Natural killer cell treated with Interleukin-12 subunit alpha and Interleukin-12 subunit beta and Interleukin-15 and Interleukin-18, amount 100 ng/mL, for 72 hours (primary cell): ENCODE data around the gene TMEM45B. TPM values are rescaled to one million over a fixed set of nuclear protein-coding genes. Genes with fewer than 3 reads are reported as not detected.
A peak's percentile ranks its signal among the peaks of the same experiment; 100 is the strongest.
"Not testable (repeated sequence)": the region's sequence is repeated elsewhere in the genome, so short reads cannot be mapped to it uniquely, and the experiment has no call there.

Experiments used
- ATAC-seq, 2 donors: fragments of 150-1000 bp; cut with Tn5 transposase in 1 of 2; sonication (Bioruptor Pico), chemical (Tn5 transposase) in 1 of 2; 2 replicates each; pipeline ENCODE4 v1.10.0; 2021
- DNase-seq: peaks from one replicate; pipeline ENCODE4 v3.0.0; 2022; ENCODE audit warnings: low spot score
- H3K27ac Mint-ChIP-seq, 2 donors: 1 replicate in 1 of 2; 2 replicates in 1 of 2; pipeline ENCODE4 v1.8.0; 2022; ENCODE audit warnings: mixed read lengths in 2 of 2, mild to moderate bottlenecking in 1 of 2, moderate library complexity in 1 of 2
- H3K27me3 Mint-ChIP-seq, 2 donors: 1 replicate in 1 of 2; 2 replicates in 1 of 2; pipeline ENCODE4 v1.8.0; 2022; ENCODE audit warnings: mixed read lengths in 2 of 2
- H3K36me3 Mint-ChIP-seq: one replicate; pipeline ENCODE4 v1.8.0; 2022; ENCODE audit warnings: mixed read lengths
- H3K4me1 Mint-ChIP-seq, 2 donors: 1 replicate in 1 of 2; 2 replicates in 1 of 2; pipeline ENCODE4 v1.8.0; 2022; ENCODE audit warnings: low read depth in 2 of 2, mixed read lengths in 2 of 2, mild to moderate bottlenecking in 1 of 2
- H3K4me3 Mint-ChIP-seq: one replicate; pipeline ENCODE4 v1.8.0; 2022; ENCODE audit warnings: mixed read lengths
- H3K9me3 Mint-ChIP-seq: 2 replicates; pipeline ENCODE4 v1.8.0; 2022; ENCODE audit warnings: mixed read lengths
- total RNA-seq, 2 donors: library from RNA; stranded (reverse); gene quantifications; one replicate each; pipeline ENCODE4 v1.2.3, GENCODE V29; 2022

Gene TMEM45B
- total RNA-seq, 2 donors from 2014 or later: not detected

DNA sequence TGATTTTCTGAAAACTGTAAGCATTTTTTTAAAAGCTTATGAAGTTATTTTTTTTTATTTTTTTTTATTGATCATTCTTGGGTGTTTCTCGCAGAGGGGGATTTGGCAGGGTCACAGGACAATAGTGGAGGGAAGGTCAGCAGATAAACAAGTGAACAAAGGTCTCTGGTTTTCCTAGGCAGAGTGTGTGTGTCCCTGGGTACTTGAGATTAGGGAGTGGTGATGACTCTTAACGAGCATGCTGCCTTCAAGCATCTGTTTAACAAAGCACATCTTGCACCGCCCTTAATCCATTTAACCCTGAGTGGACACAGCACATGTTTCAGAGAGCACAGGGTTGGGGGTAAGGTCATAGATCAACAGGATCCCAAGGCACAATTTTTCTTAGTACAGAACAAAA lies 31.7 kb downstream of the TMEM45B start:
- not testable (repeated sequence) for H3K4me3 Mint-ChIP-seq, H3K36me3 Mint-ChIP-seq, ATAC-seq, DNase-seq, H3K9me3 Mint-ChIP-seq, H3K27me3 Mint-ChIP-seq, H3K27ac Mint-ChIP-seq
- H3K4me1 Mint-ChIP-seq: peaks cover 9 to 12% of the 10 kb centered on the region in 2 donors

DNA sequence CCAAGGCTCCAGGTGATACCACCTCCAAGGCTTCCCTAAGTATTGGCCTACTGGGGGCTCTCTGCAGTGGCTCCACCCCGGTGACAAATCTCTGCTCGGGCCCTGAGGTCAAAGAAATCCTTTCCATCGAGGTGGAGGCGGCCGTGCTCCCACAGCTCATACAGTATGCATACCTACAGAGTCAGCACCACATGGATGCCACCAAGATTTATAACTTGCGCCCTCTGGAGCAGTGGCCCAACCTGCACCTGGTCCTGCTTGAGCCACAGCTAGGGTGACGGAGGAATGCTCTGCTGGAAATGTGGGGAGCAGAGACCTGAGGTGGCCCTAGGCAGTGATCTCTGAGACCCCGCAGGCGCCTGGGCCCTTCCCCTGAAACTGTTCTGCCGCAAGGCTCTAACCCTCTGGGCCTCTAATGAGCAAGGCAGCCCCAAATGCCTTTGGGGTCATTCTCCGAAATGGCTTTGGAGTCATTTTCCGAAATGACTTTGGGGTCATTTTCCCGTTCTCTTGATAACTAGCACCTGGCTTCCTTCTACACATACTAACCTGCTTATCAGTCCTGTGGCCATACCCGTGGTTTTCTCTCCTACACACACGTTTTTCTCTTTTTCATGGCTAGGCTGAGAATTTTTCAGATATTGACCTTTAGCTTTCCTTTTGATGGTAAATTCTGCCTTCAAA lies 33.9 kb downstream of the TMEM45B start:
- H3K27me3 Mint-ChIP-seq: peaks cover 0 to 5% of the 10 kb centered on the region in 2 donors
- no peak overlapping the region for H3K4me3 Mint-ChIP-seq
- ATAC-seq (no peak), DNase-seq (no peak)
- peaks cover 9 to 16% of the 10 kb centered on the region in 2 donors for H3K4me1 Mint-ChIP-seq
- H3K36me3 Mint-ChIP-seq: no peaks in the 10 kb centered on the region
- no peaks in the 10 kb centered on the region for H3K9me3 Mint-ChIP-seq
- H3K27ac Mint-ChIP-seq: no peak overlapping the region

DNA sequence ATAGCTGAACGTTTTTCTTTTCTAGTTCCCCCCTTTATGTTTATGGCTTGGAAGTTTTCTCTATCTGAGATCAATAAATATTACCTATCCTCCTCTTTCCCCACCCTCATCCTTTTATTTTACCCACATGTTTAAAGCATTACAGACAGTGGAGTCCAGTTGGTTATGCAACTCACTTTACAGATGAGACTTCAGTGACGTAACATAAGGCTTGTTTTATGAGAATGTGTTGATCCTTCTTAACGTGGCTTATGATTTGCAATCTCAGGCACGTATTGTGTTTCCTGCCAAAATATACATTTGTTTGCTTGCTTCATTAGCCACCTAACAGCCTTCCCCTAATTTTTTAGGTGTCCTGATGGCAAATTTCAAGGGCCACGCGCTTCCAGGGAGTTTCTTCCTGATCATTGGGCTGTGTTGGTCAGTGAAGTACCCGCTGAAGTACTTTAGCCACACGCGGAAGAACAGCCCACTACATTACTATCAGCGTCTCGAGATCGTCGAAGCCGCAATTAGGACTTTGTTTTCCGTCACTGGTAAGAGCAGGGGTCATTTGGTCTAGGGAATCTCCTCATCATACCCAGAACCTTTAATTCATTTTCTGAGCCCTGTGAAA lies 36.6 kb downstream of the TMEM45B start:
- no peak overlapping the region for H3K27ac Mint-ChIP-seq
- H3K4me1 Mint-ChIP-seq: peaks cover 0 to 7% of the 10 kb centered on the region in 2 donors
- no peak for DNase-seq
- H3K9me3 Mint-ChIP-seq: no peaks in the 10 kb centered on the region
- H3K27me3 Mint-ChIP-seq: peaks cover 0 to 5% of the 10 kb centered on the region in 2 donors
- H3K36me3 Mint-ChIP-seq: no peaks in the 10 kb centered on the region
- no peak overlapping the region for H3K4me3 Mint-ChIP-seq
- ATAC-seq: no peak

DNA sequence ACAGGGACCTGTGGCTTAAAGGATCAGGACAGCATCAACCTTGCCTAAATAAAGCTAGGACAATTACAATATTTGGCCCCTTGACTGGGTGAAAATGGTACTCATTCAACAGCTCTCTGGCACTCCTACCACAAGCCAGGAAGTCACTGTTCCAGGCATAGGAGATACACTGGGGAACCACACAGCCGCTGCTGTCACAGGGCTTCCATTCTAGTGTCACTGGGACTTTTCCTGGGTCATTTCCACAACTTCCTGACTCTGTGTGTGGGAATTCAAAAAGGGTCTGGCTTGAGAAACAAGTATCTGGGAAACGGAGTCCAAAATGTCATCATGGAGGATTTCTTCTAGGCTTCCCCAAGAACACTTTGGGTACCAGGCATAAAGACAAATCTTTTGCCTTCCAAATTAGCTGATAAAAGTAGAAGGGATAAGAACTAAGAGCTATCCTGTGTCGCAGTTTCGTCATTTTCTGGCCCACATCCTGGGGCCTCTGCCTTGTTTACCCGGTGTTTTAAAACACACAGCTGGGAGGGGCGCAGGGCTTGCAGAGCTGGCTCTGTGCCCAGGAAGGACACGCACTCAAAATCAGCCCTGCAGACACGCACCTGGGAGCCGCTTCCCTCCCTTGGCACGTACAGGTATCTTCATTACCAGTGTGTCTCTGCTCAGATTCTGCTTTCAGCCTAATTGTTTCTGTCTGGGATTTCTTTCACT lies 38.0 kb downstream of the TMEM45B start:
- ATAC-seq: peak in 1 of 2 donors; percentile 40
- peaks cover 0 to 7% of the 10 kb centered on the region in 2 donors for H3K4me1 Mint-ChIP-seq
- no peak overlapping the region for H3K4me3 Mint-ChIP-seq
- no peak overlapping the region for H3K27ac Mint-ChIP-seq
- no peaks in the 10 kb centered on the region for H3K36me3 Mint-ChIP-seq
- peaks cover 0 to 5% of the 10 kb centered on the region in 2 donors for H3K27me3 Mint-ChIP-seq
- no peak for DNase-seq
- H3K9me3 Mint-ChIP-seq: no peaks in the 10 kb centered on the region

DNA sequence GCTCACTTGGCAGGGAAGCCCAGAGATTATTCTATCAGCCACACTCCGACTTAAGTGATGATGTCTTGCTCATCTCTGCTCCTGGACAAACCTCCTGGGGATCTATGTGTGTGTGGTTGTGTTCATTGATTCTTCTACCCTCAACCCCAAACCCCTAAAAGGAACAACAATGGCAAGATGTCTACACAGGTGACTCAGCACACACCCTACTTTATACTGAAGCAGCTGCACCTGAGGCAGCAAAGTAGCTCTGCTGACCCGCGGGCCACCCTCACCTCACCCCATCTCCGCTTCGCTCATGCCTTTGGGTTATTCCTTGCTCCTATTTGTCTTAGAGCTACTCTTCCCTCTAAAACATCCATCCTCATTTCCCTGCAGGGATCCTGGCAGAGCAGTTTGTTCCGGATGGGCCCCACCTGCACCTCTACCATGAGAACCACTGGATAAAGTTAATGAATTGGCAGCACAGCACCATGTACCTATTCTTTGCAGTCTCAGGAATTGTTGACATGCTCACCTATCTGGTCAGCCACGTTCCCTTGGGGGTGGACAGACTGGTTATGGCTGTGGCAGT lies 38.7 kb downstream of the TMEM45B start:
- DNase-seq (no peak), ATAC-seq (peak in 1 of 2 donors; percentile 18)
- no peak overlapping the region for H3K4me3 Mint-ChIP-seq
- peaks cover 0 to 7% of the 10 kb centered on the region in 2 donors for H3K4me1 Mint-ChIP-seq
- H3K9me3 Mint-ChIP-seq: no peaks in the 10 kb centered on the region
- no peaks in the 10 kb centered on the region for H3K36me3 Mint-ChIP-seq
- H3K27ac Mint-ChIP-seq: peak overlapping the region in 1 of 2 donors; percentile 19
- H3K27me3 Mint-ChIP-seq: peaks cover 0 to 5% of the 10 kb centered on the region in 2 donors

DNA sequence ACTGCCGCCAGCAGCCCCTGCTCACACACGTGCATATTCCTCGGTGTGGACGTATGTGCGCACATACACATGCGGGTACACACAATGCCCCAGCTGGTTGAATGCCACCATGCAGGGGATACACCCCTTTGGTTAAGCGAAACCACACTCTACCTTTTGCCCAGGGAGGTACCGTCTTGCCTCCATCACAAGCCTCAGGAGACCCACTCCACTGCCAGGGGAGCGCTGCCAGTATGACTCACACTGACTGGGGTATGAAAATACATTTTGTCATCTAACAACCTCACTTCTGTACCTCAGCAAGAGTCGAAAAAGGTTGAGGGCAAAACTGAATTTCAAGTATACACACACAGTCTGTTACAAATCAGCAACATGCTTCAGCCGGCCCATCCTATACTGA lies 39.4 kb downstream of the TMEM45B start:
- Mint-ChIP-seq H3K27me3 (peaks cover 0 to 5% of the 10 kb centered on the region in 2 donors), H3K27ac (no peak overlapping the region), H3K4me3 (no peak overlapping the region), H3K9me3 (no peaks in the 10 kb centered on the region), H3K36me3 (no peaks in the 10 kb centered on the region), H3K4me1 (peaks cover 0 to 7% of the 10 kb centered on the region in 2 donors)
- peak in 1 of 2 donors; percentile 9 for ATAC-seq
- no peak for DNase-seq

DNA sequence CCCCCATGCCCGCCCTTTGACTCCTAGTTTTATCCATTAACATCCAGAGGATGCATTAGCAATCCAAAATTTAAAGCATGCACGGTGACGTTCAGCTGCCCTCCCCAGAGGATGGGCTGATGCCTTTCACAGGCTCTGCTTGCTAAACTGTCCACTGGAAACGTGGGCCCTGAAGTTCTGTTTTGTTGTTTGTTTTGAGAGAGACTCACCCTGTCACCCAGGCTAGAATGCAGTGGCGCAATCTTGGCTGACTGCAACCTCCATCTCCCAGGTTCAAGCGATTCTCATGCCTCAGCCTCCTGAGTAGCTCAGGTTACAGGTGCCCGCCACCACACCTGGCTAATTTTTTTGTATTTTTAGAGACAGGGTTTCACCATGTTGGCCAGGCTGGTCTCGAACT lies 40.4 kb downstream of the TMEM45B start:
- H3K27ac Mint-ChIP-seq: no peak overlapping the region
- peaks cover 0 to 7% of the 10 kb centered on the region in 2 donors for H3K4me1 Mint-ChIP-seq
- H3K4me3 Mint-ChIP-seq: no peak overlapping the region
- H3K9me3 Mint-ChIP-seq: no peaks in the 10 kb centered on the region
- H3K36me3 Mint-ChIP-seq: no peaks in the 10 kb centered on the region
- DNase-seq (no peak), ATAC-seq (no peak)
- H3K27me3 Mint-ChIP-seq: peaks cover 0 to 5% of the 10 kb centered on the region in 2 donors

DNA sequence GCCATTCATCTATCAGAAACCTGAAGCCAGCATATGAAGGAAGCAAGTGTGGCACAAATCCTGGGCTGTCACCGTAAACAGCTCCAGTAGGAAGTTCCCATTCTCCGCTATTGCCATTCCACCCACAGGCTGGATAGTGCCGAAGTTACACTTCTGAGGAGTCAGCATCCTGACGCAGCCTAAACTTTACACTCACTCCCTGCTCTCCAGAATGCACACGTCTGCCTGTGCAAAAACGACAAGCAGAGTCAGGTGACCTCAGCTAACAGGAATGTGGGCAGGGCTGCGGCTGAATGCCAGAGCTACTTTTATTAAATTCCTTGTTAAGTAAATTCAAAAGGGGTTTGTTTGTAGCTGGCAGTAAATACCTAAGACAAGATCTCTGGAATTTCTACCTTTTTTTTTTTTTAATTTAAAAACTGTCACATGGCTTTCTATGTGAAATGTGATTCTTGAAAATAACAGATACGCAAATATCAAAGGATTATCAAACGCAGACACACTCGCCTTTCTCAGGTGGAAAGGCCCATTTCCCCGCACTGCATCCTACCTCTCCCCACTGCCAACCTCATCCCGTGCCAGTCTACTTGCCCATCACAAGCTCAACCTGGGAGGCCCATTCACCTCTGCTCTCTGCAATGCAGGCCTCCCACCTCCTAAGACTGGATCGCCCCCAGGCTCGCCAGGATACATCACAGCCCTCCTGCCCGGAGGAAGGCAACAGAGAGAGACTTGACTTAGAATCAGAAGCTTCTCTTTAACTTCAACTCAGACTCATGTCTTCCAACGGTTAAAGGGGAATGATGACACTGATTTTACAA lies 46.3 kb downstream of the TMEM45B start:
- Mint-ChIP-seq H3K4me1 (no peaks in the 10 kb centered on the region), H3K9me3 (no peaks in the 10 kb centered on the region), H3K36me3 (no peaks in the 10 kb centered on the region), H3K27ac (no peak overlapping the region), H3K27me3 (no peaks in the 10 kb centered on the region), H3K4me3 (no peak overlapping the region)
- ATAC-seq (no peak), DNase-seq (no peak)

DNA sequence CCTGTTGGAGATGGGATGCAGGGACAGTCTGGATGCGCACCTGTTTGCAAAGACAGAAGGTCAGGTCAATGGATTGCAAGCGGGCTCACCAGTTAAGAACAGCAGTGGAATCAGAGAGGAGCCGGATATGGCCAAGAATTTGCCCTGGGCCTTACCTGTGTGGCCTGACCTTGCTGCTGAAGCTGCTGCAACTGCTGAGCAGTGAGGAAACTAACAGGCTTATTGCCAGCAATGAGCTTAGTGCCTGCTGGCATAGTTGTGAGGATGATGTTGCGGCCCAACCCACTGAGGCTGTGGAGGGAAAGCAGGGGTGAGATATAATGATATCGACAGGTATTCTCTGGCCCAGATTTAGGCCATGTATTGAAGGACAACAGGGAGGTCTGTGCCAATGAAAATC lies 49.2 kb downstream of the TMEM45B start:
- ATAC-seq: no peak
- H3K36me3 Mint-ChIP-seq: peaks cover 6% of the 10 kb centered on the region
- H3K4me3 Mint-ChIP-seq: no peak overlapping the region

DNA sequence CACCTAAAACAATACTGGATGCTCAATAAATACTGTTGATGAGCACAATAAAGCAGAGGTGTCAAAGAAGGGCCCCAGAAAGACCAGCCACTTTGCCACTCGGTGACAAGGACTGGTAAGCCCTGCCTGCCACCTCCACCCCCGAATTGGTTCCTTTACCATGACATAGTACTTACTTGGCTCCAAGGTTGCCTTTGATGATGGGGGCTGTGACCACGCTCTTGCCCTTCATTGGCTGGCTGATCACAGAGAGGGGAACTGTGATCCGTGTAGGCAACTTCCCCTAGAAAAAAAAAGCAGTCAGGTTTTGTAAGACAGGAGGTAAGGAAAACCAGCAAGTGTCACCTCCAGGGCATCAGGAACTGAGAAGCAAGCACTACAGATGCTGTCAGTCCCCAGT lies 50.1 kb downstream of the TMEM45B start:
- no peaks in the 10 kb centered on the region for H3K9me3 Mint-ChIP-seq
- no peak overlapping the region for H3K27ac Mint-ChIP-seq
- H3K27me3 Mint-ChIP-seq: no peaks in the 10 kb centered on the region
- H3K36me3 Mint-ChIP-seq: peaks cover 8% of the 10 kb centered on the region
- no peak overlapping the region for H3K4me3 Mint-ChIP-seq
- DNase-seq (no peak), ATAC-seq (no peak)
- no peaks in the 10 kb centered on the region for H3K4me1 Mint-ChIP-seq

More for the DNA sequence above, 49.2 kb downstream of the TMEM45B start:
- no peaks in the 10 kb centered on the region for H3K4me1 Mint-ChIP-seq
- no peaks in the 10 kb centered on the region for H3K9me3 Mint-ChIP-seq
- no peaks in the 10 kb centered on the region for H3K27me3 Mint-ChIP-seq
- no peak for DNase-seq
- no peak overlapping the region for H3K27ac Mint-ChIP-seq

DNA sequence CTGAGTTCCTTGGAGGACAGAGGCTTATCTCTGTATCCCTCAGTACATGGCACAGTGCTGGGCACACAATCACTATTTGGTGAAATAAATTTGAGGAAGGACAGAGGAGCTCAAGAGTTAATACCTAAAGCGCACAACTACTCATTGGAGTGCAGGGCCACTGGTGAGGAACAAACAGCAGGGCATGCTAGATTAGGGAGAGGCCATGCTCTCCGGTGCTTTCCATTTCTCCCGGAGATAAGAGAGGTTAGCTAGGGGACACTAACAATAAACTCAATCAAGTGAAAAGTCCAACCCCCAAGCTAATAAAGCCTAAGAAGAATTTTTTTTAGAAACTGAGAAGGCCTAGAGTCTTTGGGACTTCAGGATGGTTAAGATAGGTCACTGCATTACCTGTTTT lies 50.7 kb downstream of the TMEM45B start:
- DNase-seq (no peak), ATAC-seq (no peak)
- Mint-ChIP-seq H3K36me3 (peaks cover 14% of the 10 kb centered on the region), H3K9me3 (no peaks in the 10 kb centered on the region), H3K4me1 (no peaks in the 10 kb centered on the region), H3K4me3 (no peak overlapping the region), H3K27ac (peak overlapping the region in 1 of 2 donors; percentile 17), H3K27me3 (no peaks in the 10 kb centered on the region)

DNA sequence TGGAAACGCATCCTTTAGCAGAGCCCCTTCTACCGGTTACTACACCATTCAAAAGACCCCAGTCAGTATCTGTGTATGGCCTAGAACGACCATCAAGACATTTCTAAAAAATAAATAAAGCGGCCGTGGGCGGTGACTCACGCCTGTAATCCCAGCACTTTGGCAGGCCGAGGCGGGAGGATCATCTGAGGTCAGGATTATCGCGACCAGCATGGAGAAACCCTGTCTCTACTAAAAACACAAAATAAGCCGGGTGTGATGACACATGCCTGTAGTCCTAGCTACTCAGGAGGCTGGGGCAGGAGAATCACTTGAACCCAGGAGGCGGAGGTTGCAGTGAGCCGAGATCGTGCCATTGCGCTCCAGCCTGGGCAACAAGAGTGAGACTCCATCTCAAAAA lies 53.0 kb downstream of the TMEM45B start:
- peaks cover 25% of the 10 kb centered on the region for H3K36me3 Mint-ChIP-seq
- not testable (repeated sequence) for H3K27me3 Mint-ChIP-seq, H3K9me3 Mint-ChIP-seq, H3K4me1 Mint-ChIP-seq, ATAC-seq, H3K27ac Mint-ChIP-seq, DNase-seq, H3K4me3 Mint-ChIP-seq

DNA sequence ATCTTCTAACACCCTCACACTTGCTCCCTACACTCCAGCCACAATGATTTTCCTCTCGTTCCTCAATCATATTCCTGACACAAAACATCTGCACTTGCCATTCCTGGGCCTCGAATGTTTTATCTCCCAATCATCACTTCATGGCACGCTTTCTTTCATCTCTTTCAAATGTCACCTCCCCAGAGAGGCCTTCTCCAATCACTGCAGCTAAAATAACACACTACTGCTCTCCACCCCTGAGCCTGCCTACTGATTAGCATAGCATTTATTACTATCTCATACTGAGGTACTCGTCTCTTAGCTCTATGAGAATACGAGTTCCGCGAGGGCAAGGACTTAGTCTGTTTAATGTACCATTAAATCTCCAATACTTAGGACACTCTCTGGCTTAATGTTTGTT lies 56.3 kb downstream of the TMEM45B start:
- no peak for DNase-seq
- H3K36me3 Mint-ChIP-seq: peaks cover 36% of the 10 kb centered on the region
- no peak overlapping the region for H3K27ac Mint-ChIP-seq
- H3K27me3 Mint-ChIP-seq: no peaks in the 10 kb centered on the region
- ATAC-seq: no peak
- no peaks in the 10 kb centered on the region for H3K9me3 Mint-ChIP-seq
- no peak overlapping the region for H3K4me3 Mint-ChIP-seq
- no peaks in the 10 kb centered on the region for H3K4me1 Mint-ChIP-seq
